ENCODE measurements around the gene KLK10.

The KLK10 gene, protein sequence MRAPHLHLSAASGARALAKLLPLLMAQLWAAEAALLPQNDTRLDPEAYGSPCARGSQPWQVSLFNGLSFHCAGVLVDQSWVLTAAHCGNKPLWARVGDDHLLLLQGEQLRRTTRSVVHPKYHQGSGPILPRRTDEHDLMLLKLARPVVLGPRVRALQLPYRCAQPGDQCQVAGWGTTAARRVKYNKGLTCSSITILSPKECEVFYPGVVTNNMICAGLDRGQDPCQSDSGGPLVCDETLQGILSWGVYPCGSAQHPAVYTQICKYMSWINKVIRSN

DNA sequence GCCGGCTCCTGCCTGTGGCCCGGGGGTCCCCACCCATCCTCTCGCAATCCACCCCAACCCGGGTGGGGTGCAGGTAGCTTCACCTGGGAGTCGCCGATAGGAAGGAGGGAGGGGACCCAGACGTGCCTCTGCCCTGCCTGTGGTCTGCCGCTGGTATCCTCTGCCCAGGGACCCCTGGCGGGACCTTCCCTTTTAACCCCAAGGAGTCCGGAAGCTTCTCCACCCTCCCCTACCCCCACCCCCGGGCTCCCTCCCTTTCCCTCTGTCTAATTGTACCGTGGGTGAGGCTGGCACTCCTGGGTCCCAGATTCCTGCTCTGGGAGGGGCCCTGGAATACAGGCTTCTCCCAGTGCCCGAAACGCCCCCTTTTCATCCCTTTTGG is at the start of gene KLK10:
Gene KLK10, minus strand, starts transcription at position 166 of the 382 bp plus-strand sequence. CDS start 579 bp downstream, outside the sequence.
- DNase-seq (ENCODE audit: low read depth) = no peak

DNA sequence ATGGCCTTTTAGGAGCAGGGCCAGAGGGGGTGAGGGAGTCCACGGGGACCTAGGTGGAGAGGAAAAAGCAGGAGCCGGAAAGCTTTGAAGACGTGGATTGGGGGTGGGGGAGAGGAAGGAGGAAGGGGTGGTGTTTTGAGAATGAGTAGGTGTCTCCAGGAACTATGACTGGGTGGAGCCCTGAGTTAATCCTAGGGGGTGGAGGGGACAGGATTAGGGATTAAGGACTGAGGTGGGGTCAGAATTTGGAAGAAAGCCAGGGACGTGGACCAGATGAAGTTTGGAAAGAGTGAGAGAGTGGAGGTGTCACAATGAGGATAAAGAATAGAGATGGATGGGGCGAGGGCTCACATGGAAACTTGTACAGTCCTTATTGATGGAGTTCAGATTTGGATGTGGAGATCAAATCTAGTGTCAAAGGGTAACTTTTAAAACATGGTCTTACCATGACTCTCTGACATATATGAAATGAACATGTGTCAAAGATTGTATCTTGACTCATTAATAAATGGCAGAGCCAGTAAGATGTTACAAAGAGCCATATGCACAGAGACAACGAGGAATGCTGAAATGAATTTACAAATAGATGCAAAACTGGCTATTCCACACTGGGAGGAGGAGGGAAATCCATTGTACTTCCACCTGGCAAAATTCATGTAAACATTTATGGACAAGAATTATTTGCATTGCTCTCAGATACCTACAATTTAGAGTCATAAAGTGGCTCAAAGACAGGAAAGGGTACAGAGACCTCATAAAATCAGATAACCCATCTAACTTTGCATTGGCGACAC is 47.1 kb upstream of the KLK10 start:
- DNase-seq (ENCODE audit: low read depth) = no peak

DNA sequence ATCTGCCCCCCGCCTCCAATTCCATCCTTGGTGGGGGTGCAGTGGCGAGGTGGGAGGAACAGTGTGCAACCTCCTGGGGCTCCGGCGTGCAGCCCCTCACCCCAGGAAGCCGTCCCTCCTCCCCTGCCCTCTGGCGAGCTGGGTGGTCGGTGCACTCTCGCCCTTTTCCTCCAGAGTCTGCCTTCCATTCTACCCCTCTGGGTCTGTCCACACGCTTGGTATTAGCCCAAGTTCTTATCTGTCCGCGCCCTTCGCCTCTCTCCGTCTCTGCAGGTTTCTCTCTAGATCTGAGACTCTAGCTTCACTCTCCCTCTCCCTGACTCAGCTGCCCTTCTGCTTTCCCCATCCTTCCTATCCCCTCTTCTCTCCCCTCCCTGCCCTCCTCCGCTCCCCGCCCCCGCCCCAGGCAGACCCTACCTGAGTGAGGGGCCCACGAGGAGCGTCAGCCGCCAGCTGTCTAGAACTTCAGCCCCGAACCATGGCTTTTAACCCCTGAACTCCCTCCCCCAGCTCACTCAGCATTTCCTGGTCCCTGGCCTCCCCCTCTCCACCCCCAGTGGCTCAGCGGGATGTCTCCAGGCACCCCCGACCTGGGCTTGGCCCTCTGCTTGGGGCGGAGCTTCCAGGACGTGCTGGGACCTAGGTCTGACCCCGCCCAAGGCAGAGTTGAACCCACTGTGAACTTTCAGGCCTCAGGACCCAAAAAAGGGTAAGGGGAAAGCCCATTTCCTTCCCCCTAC is 45.9 kb upstream of the KLK10 start:
- no peak for DNase-seq (ENCODE audit: low read depth)

DNA sequence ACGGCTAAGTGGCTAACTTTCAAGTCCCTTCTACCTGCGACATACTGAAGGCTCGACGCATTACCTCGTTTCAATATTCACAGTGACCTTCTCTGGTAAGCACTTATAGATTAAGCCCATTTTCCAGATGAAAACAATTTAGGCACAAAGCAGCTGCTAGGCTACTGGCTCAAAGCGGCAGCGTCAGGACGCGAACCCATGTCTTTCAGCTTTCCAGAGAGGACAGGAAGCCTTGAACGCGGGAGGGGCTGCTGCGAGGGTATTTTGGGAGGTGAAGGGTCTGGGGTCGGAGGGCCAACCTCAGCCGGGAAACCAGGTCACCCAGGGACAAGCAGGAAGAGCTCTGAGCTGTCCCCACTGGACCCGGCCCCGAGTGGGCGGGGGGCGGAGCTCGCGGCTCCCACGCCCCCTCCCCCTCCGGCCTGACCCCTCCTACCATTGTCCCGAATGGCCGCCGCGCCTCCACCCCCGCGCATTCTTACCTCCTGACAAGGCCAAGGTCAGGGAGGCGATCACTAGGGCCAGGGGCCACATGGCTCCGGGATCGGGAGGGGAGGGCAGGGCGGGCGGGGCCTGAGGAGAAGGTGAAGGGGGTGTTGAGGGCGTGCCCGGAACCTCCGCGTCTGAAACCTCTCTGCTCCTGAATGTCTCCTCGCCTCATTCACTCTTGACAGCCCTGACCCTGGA is 45.2 kb upstream of the KLK10 start, which contains the start of gene KLK13:
Gene KLK13, minus strand, starts transcription at position 559 of the 687 bp plus-strand sequence. Its CDS starts 25 bp downstream, at position 534.
- DNase-seq (ENCODE audit: low read depth) = no peak

DNA sequence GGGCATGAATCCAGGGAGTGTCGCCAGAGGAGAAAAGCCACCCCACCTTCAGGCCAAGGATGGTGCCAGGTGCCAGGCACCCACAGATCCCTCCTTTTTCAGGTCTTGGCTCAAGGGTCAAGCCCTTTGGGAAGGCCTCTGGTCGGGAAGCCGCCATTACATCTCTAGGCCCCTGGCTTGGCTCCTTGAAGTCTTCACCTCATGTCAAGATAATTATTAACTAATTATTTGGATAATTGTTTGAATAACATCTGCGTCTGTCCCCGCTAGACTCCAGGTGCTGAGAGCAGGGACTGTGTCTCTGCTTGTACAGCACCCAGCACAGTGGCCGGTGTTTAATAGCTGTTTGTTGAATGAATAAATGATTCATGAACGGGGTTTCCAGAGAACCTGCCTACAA is 44.2 kb upstream of the KLK10 start:
- DNase-seq (ENCODE audit: low read depth) = no peak

DNA sequence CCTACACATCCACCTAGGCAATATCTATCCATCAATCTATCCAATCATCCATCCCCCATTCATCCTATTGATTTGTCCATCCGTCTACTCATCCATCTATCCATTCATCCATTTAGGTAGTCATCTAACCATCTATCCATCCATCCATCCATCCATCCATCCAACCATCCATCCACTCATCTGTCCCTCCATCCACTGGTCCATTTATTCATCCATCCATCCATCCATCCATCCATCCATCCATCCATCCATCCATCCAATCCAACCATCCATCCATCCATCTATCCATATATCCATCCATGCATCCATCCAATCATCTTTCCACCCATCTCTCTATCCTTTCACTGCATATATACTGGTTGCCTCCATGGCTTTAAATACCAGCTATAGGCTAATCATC is 41.5 kb upstream of the KLK10 start:
- DNase-seq (ENCODE audit: low read depth) = no peak

DNA sequence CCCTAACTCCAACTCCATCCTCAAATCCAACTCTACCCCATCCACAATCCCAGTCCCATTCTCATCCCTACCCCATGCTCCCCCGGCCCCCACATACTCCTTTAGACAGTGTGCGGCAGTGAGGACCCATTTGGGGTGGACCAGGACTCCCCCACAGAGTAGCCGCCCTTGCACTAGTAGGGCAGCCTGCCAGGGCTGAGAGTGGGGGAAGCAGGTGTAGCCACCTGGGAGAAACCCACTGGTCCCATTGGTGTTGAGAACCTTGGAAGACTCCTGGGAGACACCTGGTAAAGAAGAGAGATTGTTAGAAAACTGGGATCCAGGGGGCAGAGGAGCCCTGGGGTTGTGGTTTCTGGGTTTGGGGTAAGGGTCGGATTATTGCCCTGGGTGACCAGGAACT is 40.8 kb upstream of the KLK10 start:
- DNase-seq (ENCODE audit: low read depth) = no peak

DNA sequence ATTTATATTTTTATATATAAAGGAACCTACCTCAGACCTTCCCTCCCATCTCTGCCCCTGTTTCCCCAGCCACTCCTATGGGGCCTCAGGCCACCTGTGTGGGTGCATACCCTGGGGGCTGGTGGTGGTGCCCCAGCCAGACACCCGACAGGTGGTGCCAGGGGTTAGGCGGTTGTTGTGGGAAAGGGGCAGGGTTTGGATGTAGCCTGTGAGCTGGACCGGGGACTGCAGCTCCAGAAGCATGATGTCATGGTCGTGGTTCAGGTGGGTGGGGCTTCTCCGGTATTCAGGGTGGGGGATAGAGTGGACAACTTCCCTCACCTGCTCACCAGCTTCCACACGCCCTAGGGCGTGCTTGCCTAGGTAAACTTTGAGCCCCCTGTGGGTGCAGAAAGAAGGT is 40.2 kb upstream of the KLK10 start:
- DNase-seq (ENCODE audit: low read depth) = no peak

DNA sequence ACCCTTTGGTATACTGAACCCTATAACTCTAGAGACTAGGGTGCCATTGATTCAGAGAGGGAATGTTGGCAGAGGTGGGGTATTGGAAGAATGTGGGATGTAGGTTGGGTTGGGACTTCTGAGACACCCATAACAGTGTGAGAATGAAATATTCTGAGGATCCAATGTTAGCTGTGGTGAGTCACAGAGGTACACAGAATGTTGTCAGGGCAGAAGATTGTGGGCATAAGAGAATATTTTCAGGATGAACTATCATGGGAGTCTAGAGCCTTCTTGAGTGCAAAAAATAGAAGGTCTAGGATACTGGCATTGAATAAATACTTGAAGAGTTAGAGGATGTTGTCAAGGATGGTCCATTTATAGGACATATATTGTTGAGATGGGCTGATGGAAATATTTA is 36.4 kb upstream of the KLK10 start:
- no peak for DNase-seq (ENCODE audit: low read depth)

DNA sequence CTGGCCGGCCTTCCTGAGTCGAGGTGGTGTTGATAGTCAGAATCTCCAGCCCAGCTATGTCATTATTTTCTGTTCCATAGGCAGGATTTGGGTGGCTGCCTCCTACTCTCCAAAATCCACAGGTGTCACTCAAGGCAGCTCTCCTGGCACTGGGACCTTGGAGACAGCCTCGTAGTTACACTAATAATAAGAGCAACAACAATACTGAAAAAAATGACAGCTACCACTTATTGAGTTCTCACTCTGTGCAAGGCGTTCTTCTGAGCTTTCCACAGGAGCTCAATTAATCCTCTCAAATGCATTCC is 27.5 kb upstream of the KLK10 start:
- DNase-seq (ENCODE audit: low read depth) = no peak

DNA sequence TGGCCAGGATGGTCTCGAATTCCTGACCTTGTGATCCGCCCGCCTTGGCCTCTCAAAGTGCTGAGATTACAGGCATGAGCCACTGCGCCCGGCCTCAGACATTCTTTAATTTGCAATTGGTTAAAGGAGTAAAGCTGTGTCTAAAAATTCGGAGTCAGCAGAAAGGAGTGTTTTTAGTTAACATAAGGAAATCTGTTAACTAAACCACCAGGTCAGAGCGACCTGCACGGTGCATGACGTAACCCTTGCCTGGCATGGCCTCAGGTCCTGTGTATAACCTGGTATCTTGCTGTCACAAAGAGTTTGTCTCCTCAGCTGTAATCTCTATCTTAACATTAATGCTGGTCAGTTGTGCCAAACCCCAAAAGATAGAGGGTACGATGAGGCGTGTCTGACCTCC is 24.8 kb upstream of the KLK10 start:
- no peak for DNase-seq (ENCODE audit: low read depth)

DNA sequence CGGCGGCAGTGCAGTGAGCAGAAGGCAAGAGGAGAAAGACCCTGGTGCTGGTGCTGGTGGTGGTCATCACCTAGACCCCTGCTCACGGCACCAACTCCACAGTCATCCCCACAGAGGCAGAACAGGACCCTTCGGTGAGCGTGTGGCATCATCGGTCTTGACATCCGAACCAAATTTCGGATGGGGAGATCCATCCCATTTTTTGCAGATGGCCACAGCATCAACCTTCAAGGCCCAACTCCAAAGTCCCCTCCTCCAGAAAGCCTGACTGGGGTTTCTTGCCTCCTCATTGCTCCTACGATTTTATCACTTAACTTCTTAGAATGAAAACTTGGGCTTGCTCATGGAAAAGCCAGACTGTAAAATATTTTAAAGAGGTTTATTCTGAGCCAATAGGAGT is 24.0 kb upstream of the KLK10 start:
- no peak for DNase-seq (ENCODE audit: low read depth)

DNA sequence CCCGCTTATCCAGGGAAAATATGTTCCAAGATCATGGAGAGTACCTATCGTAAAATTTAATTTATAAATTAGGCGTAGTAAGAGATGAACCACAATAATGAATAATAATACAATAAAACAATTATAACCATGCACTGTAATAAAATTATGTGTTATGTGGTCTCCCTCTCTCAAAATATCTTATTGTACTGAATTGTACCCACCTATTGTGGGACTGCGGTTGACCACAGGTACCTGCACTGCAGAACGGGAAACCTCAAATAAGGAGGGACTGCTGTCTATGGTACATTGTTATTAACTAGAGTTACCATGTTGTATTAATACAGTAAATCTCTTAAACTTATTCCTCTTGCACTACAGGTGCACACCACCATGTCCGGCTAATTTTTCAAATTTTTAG is 20.6 kb upstream of the KLK10 start:
- DNase-seq (ENCODE audit: low read depth) = no peak

DNA sequence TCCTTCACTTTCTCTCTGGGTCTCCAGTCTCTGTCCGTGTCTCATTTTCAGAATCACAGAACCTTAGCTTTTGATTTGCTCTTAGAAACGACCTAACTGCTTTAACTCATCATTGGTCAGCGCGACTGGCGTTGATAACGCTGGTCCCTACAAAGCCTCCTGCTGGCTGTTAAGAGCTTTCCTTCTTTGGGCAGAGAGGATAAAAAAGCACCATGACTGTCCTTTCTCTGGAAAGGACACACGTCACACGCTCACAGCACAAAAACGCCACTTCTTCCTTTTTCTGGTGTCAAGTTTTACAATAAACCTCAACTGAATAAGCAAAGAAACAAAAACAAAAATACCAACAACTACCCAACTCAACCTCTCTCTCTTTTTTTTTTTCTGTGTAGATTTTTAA is 17.0 kb upstream of the KLK10 start:
- no peak for DNase-seq (ENCODE audit: low read depth)

DNA sequence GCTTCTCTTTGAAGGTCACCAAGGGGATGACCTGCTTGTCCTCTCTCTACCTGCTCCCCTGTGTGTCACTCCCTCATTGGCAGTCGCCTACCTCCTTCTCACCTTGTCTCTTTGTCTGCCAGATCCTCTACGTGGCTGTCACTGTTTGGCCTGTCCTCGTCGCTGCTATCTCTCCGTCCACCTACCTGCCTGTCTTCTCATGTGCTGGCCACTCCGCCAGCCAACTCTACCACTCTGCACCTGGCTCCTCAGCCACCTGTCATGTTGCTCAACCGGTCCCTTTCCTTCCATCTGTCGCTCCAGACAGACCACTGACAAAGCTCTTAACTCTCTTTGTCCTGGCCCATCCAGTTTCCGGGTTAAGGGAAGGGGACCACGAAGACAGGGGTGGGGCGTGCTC is 15.2 kb upstream of the KLK10 start, which contains the start of gene KLK12:
Gene KLK12, minus strand, starts transcription at position 299 of the 400 bp plus-strand sequence. CDS start 381 bp downstream, outside the sequence.
- DNase-seq (ENCODE audit: low read depth) = no peak

DNA sequence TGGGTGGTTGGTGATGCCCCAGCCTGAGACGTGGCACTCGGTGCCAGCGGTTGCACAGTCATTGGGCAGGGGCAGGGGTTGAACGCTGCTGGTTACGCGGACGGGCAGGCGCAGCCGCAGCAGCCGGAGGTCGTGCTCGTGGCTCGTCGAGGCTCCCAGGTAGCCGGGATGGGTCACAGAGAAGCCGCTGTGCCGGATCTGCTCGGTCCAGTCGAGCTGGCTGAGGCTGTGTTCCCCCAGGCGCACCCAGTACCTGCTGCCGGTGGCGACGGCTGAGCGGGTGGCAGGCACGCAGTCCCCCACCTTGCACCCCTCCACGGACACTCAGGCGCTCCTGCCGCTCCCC is 12.3 kb upstream of the KLK10 start:
- DNase-seq (ENCODE audit: low read depth) = no peak

DNA sequence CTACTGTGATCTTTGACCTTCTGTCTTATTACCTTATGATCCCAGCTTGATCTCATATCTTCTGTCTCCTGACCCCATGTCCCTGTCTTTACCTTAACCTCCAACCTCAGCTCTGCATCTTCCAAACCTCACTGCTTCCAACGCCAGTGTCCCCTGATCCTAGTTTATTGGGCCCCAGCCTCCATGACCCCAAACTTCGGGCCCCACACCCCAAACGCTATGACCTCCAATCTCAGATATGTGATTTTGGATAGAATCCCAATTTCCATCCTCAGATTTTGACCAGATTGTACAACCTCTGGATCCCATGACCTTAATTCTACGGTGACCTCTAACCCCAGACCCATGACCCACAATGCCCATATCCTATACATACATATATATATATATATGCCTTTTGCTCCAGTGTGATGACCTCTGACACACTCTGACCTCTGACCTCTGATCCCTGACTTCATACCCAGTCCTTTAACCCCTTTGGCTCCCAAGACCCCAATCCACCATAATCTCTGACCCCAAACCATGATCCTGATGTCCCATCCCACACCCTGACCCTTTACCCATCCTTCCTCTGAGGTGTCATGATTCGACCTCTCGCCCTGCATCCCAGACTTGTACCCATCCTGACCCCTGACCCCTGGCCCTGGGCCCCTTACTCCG is 11.8 kb upstream of the KLK10 start:
- no peak for DNase-seq (ENCODE audit: low read depth)

DNA sequence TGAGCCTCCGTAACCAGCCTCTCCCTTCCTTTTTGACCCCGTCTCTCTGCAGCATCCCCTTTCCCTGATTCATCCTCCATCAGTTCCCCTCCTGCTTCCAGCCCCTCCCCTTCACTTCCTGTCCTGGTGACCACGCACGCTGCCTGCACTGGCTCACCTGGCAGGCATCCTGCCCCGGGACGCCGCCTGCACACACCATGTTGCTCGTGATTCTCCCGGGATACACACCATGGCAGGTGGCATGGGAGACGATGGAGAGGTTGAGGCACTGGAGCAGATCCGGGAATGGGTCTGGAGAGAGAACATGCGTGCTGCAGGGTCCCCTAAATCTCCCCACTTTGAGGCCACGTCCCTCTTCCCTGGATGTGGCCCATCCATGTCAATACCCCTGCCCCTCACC is 11.1 kb upstream of the KLK10 start:
- no peak for DNase-seq (ENCODE audit: low read depth)

DNA sequence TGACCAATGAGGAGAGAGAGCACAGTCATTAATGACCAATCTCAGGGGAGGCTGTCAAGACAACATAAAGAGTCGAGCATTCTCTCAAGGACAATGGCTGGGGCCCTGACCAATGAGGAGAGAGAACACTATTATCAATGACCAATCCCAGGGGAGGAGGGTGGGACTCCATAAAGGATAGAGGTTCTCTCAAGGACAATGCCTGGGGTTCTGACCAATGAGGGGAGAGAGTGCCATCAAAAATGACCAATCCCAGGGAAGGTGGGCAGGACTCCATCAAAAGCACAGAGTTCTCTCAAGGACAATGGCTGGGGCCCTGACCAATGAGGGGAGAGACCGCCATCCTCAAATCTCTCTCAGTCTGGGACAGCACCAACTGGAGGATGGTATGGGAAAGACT is 10.2 kb upstream of the KLK10 start:
- DNase-seq (ENCODE audit: low read depth) = no peak

DNA sequence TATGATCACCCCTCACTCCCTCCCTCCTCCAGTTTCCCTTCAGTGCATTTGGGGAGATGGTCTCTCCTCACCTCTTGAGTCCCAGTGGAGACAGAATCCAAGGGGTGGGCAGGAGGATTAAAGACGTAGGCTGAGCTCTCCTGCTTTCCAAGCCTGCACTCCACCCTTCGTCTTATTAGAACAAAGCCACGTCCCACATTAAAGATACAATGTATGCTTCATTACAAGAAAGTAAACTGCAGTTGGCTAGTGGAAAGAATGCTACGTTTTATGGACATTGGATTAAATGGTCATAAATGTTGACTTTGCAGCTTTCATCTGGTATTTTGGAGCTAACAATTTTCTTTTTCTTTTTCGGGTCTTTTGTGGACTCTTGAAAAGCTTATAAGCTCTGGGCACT is 8.4 kb upstream of the KLK10 start:
- DNase-seq (ENCODE audit: low read depth) = no peak

DNA sequence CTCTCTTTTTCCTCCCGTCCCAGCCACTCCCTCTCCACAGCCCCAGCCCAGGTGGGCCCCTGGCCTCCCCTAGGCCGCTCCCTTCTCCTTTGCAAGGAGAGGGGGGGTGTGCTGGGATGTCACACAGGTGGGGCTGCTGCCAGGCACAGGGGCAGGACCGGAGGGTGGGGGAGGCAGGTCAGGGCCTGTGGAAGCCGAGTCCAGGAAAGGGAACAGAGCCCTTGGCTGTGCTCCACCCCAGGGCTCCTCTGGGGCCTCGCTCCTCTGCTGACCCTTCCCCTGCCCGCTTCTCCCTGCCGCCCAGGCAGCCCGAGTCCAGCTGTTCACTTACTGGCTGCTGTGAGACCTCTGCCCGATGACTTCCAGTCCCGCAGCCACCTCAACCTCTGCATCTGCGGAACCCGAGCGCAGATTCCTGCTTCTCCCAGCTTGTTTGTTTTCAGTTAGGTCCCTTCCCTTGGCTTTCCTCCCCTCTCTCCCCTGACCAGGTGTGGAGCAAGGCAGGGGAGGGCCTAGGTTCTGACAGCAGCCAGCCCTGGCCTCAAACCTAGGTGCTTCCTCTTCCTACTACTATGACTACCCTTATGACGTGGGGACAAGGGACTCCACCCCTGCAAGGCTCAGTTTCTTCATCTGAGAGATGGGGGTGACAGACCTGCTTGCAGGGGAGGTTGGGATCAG is 7.8 kb upstream of the KLK10 start:
- DNase-seq (ENCODE audit: low read depth) = no peak

DNA sequence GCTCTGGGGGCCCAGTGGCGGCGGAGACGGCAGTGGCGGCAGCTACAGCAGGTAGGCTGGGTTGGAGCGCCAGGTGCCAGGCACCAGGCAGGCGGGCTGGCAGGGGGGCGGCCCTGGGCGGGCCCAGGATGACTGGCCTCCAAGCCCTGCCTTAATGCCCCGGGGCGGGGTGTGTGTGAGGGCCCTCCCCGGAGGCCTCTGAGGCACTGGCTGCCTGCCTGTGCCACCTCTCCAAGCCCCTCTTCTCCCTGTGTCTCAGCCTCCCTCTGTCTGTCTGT is 7.0 kb upstream of the KLK10 start, which contains the start of gene KLK11:
Gene KLK11, minus strand, starts transcription at position 63 of the 278 bp plus-strand sequence. CDS start 985 bp downstream, outside the sequence.
- no peak for DNase-seq (ENCODE audit: low read depth)

All from HS-5 (cell line).